Measurements from ENCODE around the gene SLC38A3. TPM values are rescaled to one million over a fixed set of nuclear protein-coding genes. Genes with fewer than 3 reads are reported as not detected.
A peak's percentile ranks its signal among the peaks of the same experiment; 100 is the strongest.

The SLC38A3 gene
- total RNA-seq, 2 experiments from 2014 or later, result not detected

DNA sequence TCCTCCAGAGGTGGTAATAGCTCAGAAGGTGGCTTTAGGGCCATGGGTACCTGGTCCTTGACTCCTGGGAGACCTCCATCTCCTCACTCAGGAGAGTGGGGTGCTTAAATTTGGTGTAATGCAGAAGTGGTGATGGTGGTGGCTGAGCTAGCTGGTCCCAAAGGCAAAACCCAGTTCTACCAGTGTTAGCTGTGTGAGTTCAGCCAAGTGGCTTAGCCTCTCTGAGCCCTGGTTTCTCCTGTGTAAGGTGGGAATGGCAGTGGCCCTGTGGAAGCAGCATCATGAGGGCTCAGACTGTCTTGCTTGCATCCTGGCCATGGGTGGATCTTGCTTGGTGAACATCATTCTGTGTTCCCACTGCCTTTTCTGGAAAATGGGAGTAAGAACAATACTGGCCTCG, 40.6 kb upstream of the SLC38A3 start:
- DNase-seq, result no peak
- Mint-ChIP-seq H3K4me3 (no peak overlapping the region), H3K27me3 (no peaks in the 10 kb centered on the region), H3K4me1 (ENCODE audit: low read depth) (no peaks in the 10 kb centered on the region), H3K27ac (no peak overlapping the region), H3K9me3 (no peaks in the 10 kb centered on the region), H3K36me3 (no peaks in the 10 kb centered on the region)
- CTCF ChIA-PET, result interaction anchor here (0.7 to 1.0 kb wide), 2 partner anchors 17 to 44 kb away, joined by 3 read pairs; no protein-coding TSS in a partner anchor
- intact Hi-C loops (cut with micrococcal nuclease), result no loop called here
- POLR2A ChIA-PET, result no interaction called here

- CTCF ChIA-PET, result interaction anchor here (0.7 kb wide), 1 partner anchor 16 kb away, joined by 3 read pairs; no protein-coding TSS in a partner anchor
Measured at GRCh38 chr3:50164984-50165909, 39.8 kb upstream of the SLC38A3 start.

GRCh38 chr3:50165910-50166538, 39.0 kb upstream of the SLC38A3 start:
- Mint-ChIP-seq H3K9me3 (no peaks in the 10 kb centered on the region), H3K4me1 (ENCODE audit: low read depth) (no peaks in the 10 kb centered on the region), H3K27me3 (no peaks in the 10 kb centered on the region), H3K4me3 (no peak overlapping the region), H3K27ac (no peak overlapping the region), H3K36me3 (no peaks in the 10 kb centered on the region)
- intact Hi-C loops (cut with micrococcal nuclease), result no loop called here
- ChIA-PET POLR2A (no interaction called here), CTCF (no interaction called here)
- no peak for DNase-seq

More at GRCh38 chr3:50164984-50165909, 39.8 kb upstream of the SLC38A3 start:
- POLR2A ChIA-PET, result no interaction called here
- Mint-ChIP-seq H3K36me3 (no peaks in the 10 kb centered on the region), H3K27me3 (no peaks in the 10 kb centered on the region), H3K4me1 (ENCODE audit: low read depth) (no peaks in the 10 kb centered on the region), H3K4me3 (no peak overlapping the region), H3K27ac (no peak overlapping the region), H3K9me3 (no peaks in the 10 kb centered on the region)
- no peak for DNase-seq
- intact Hi-C loops (cut with micrococcal nuclease), result no loop called here

DNA sequence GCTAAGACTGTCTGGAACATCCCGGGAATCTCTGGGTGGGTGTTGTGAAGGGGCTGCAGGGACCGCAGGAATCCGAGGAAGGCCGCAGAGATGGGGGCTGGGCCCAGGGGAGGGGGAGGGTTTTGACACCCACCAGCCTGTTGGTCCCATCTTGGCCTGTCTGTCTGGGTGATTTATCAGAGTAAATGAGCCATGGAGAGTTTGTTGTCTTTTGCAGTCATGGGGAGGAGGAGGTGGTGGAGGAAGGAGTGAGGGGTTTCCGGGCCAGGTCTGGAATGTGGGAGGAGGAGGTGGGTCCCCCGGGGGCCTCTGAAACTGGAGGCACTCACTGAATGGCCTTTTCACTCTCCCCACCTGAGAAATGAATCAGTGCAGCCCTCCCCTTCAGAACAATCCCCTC, 38.5 kb upstream of the SLC38A3 start:
- no peaks in the 10 kb centered on the region for H3K9me3 Mint-ChIP-seq
- H3K36me3 Mint-ChIP-seq, result no peaks in the 10 kb centered on the region
- intact Hi-C loops (cut with micrococcal nuclease), result no loop called here
- no peak overlapping the region for H3K4me3 Mint-ChIP-seq
- ChIA-PET POLR2A (no interaction called here), CTCF (no interaction called here)
- no peaks in the 10 kb centered on the region for H3K27me3 Mint-ChIP-seq
- no peaks in the 10 kb centered on the region for H3K4me1 Mint-ChIP-seq (ENCODE audit: low read depth)
- H3K27ac Mint-ChIP-seq, result no peak overlapping the region
- DNase-seq, result no peak

DNA sequence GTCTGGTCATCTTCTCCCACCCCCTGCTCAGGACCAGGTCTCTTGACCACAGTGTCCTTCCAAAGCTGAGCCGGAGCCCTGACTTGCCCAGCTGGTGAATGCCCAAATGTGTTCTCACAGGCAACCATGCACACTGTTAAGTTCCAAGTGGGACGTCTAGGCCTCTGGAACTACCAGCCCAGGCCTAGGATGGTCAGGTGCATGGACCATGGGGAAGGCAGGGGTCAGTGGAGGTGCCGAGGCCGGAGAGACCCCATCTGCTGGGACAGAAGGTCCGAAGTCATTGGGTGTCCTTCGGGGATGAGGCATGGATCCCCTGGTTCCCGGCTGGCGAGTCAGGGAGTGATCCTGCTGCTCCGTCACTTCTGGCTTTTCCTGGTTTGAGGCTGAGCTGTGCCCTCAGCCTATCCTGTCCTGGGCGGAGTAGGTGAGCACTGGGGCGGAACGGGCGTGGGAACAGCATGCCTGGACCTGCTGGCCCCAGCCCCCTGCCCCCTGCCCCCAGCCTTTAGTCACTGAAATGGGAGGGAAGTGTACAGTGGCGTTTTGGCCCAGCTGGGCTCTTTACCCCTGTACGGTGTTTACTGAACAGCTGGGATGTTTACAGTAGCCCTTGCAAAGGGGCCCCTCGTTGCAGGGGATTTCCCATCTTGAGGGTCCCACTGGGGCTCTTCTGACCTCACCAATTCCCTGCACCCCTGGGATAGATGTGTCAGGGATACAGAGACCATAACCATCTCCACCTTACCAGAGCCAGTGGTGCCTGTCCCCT, 37.8 kb upstream of the SLC38A3 start:
- Mint-ChIP-seq H3K9me3 (no peaks in the 10 kb centered on the region), H3K36me3 (no peaks in the 10 kb centered on the region), H3K4me1 (ENCODE audit: low read depth) (no peaks in the 10 kb centered on the region), H3K27ac (no peak overlapping the region), H3K4me3 (no peak overlapping the region), H3K27me3 (no peaks in the 10 kb centered on the region)
- DNase-seq, result no peak
- intact Hi-C loops (cut with micrococcal nuclease), result no loop called here
- ChIA-PET POLR2A (no interaction called here), CTCF (no interaction called here)

- Mint-ChIP-seq H3K27ac (no peak overlapping the region), H3K27me3 (no peaks in the 10 kb centered on the region), H3K9me3 (no peaks in the 10 kb centered on the region), H3K4me3 (no peak overlapping the region), H3K36me3 (no peaks in the 10 kb centered on the region), H3K4me1 (ENCODE audit: low read depth) (no peaks in the 10 kb centered on the region)
- intact Hi-C loops (cut with micrococcal nuclease), result no loop called here
- CTCF ChIA-PET, result no interaction called here
- DNase-seq, result no peak
- POLR2A ChIA-PET, result no interaction called here
Measured at GRCh38 chr3:50167841-50168209, 37.2 kb upstream of the SLC38A3 start.

GRCh38 chr3:50168388-50168787, 36.7 kb upstream of the SLC38A3 start:
- ChIA-PET CTCF (no interaction called here), POLR2A (no interaction called here)
- no peak for DNase-seq
- H3K4me3 Mint-ChIP-seq, result no peak overlapping the region
- no peaks in the 10 kb centered on the region for H3K9me3 Mint-ChIP-seq
- no peaks in the 10 kb centered on the region for H3K4me1 Mint-ChIP-seq (ENCODE audit: low read depth)
- no peak overlapping the region for H3K27ac Mint-ChIP-seq
- intact Hi-C loops (cut with micrococcal nuclease), result no loop called here
- H3K27me3 Mint-ChIP-seq, result no peaks in the 10 kb centered on the region
- H3K36me3 Mint-ChIP-seq, result no peaks in the 10 kb centered on the region

GRCh38 chr3:50168791-50169190, 36.3 kb upstream of the SLC38A3 start:
- DNase-seq, result no peak
- no peak overlapping the region for H3K4me3 Mint-ChIP-seq
- H3K4me1 Mint-ChIP-seq (ENCODE audit: low read depth), result peaks cover 1% of the 10 kb centered on the region
- POLR2A ChIA-PET, result no interaction called here
- H3K9me3 Mint-ChIP-seq, result no peaks in the 10 kb centered on the region
- no peaks in the 10 kb centered on the region for H3K27me3 Mint-ChIP-seq
- no peak overlapping the region for H3K27ac Mint-ChIP-seq
- intact Hi-C loops (cut with micrococcal nuclease), result no loop called here
- CTCF ChIA-PET, result no interaction called here
- H3K36me3 Mint-ChIP-seq, result no peaks in the 10 kb centered on the region

GRCh38 chr3:50169232-50169832, 35.7 kb upstream of the SLC38A3 start:
- ChIA-PET POLR2A (no interaction called here), CTCF (no interaction called here)

DNA sequence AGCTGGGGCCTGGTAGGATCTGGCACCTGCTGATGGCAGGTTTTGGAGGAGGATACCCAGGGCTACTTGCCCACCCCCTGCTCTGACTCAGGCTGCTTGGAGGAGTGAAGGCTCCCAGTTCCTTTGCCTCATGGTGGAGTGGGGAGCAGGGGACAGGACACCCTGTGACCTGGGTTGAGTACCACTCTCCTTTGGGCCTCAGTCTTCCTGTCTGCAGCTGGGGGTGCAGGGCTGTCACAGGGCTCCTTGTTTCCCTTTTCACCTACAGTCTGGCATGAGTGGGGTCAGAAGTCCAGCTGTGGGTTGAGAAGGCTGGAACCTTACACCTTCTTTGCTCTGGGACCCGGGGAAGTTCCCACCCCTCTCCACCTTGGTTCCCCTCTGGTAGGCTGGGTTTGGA, 35.2 kb upstream of the SLC38A3 start:
- no peak for DNase-seq
- POLR2A ChIA-PET, result no interaction called here
- H3K27ac Mint-ChIP-seq, result no peak overlapping the region
- CTCF ChIA-PET, result no interaction called here
- no peaks in the 10 kb centered on the region for H3K9me3 Mint-ChIP-seq
- H3K36me3 Mint-ChIP-seq, result no peaks in the 10 kb centered on the region
- no peak overlapping the region for H3K4me3 Mint-ChIP-seq
- intact Hi-C loops (cut with micrococcal nuclease), result no loop called here
- no peaks in the 10 kb centered on the region for H3K27me3 Mint-ChIP-seq
- H3K4me1 Mint-ChIP-seq (ENCODE audit: low read depth), result peaks cover 2% of the 10 kb centered on the region

More at GRCh38 chr3:50169232-50169832, 35.7 kb upstream of the SLC38A3 start:
- H3K27ac Mint-ChIP-seq, result no peak overlapping the region
- H3K27me3 Mint-ChIP-seq, result no peaks in the 10 kb centered on the region
- H3K9me3 Mint-ChIP-seq, result no peaks in the 10 kb centered on the region
- no peaks in the 10 kb centered on the region for H3K36me3 Mint-ChIP-seq
- DNase-seq, result no peak
- peaks cover 2% of the 10 kb centered on the region for H3K4me1 Mint-ChIP-seq (ENCODE audit: low read depth)
- no peak overlapping the region for H3K4me3 Mint-ChIP-seq
- intact Hi-C loops (cut with micrococcal nuclease), result no loop called here

GRCh38 chr3:50170689-50171088, 34.4 kb upstream of the SLC38A3 start:
- Mint-ChIP-seq H3K4me1 (ENCODE audit: low read depth) (peaks cover 2% of the 10 kb centered on the region), H3K27me3 (no peaks in the 10 kb centered on the region), H3K36me3 (no peaks in the 10 kb centered on the region), H3K27ac (no peak overlapping the region), H3K9me3 (no peaks in the 10 kb centered on the region), H3K4me3 (no peak overlapping the region)
- CTCF ChIA-PET, result interaction anchor here (1.1 kb wide), 1 partner anchor 21 kb away, joined by 3 read pairs; no protein-coding TSS in a partner anchor
- POLR2A ChIA-PET, result no interaction called here
- DNase-seq, result peak; percentile 20
- intact Hi-C loops (cut with micrococcal nuclease), result no loop called here
